Chondrocyte (in vitro differentiated cells): Measurements from ENCODE around the gene ATL2. TPM values are rescaled to one million over a fixed set of nuclear protein-coding genes. Genes with fewer than 3 reads are reported as not detected.

Experiments
- DNase-seq: peaks from one replicate; pipeline ENCODE4 v3.0.0; 2021; ENCODE audit warnings: mixed read lengths, low spot score
- H3K27ac Mint-ChIP-seq: one replicate; pipeline ENCODE4 v1.8.0; 2021; ENCODE audit warnings: mild to moderate bottlenecking, moderate library complexity, mixed read lengths; ENCODE audit not compliant: unreplicated experiment
- H3K27me3 Mint-ChIP-seq: 2 replicates; pipeline ENCODE4 v1.8.0; 2021; ENCODE audit warnings: low read depth, mixed read lengths
- H3K36me3 Mint-ChIP-seq: 2 replicates; pipeline ENCODE4 v1.8.0; 2021; ENCODE audit warnings: low read depth, mixed read lengths
- H3K4me1 Mint-ChIP-seq: 2 replicates; pipeline ENCODE4 v1.8.0; 2021; ENCODE audit warnings: low read depth, mild to moderate bottlenecking, mixed read lengths
- H3K4me3 Mint-ChIP-seq: one replicate; pipeline ENCODE4 v1.8.0; 2021; ENCODE audit warnings: mild to moderate bottlenecking, moderate library complexity, mixed read lengths; ENCODE audit not compliant: unreplicated experiment
- H3K9me3 Mint-ChIP-seq: 2 replicates; pipeline ENCODE4 v1.8.0; 2021; ENCODE audit warnings: low read depth, mixed read lengths
- CTCF ChIP-seq: fragments of 200-600 bp; sonication (generic); IDR thresholded peaks from 2 replicates; pipeline ENCODE4 v1.5.0; 2021; ENCODE audit warnings: antibody characterized with exemption, mild to moderate bottlenecking, moderate library complexity
- total RNA-seq: library from RNA; stranded (reverse); gene quantifications from 3 replicates; pipeline ENCODE4 v1.2.1, GENCODE V29; 2021

ATL2 gene
- total RNA-seq, 1 donor from 2014 or later: 34.1 TPM

- no peak overlapping the region for H3K4me3 Mint-ChIP-seq
- no peak for TF ChIP-seq CTCF
Measured at GRCh38 chr2:38370664-38371063, 6.4 kb downstream of the ATL2 start.

GRCh38 chr2:38362232-38362631, 14.8 kb downstream of the ATL2 start:
- H3K36me3 Mint-ChIP-seq: no peaks in the 10 kb centered on the region
- no peak for TF ChIP-seq CTCF
- H3K27me3 Mint-ChIP-seq: no peaks in the 10 kb centered on the region
- no peak overlapping the region for H3K27ac Mint-ChIP-seq
- H3K9me3 Mint-ChIP-seq: no peaks in the 10 kb centered on the region
- peaks cover 32% of the 10 kb centered on the region for H3K4me1 Mint-ChIP-seq
- H3K4me3 Mint-ChIP-seq: no peak overlapping the region
- DNase-seq: no peak

More at GRCh38 chr2:38370664-38371063, 6.4 kb downstream of the ATL2 start:
- no peaks in the 10 kb centered on the region for H3K9me3 Mint-ChIP-seq
- peaks cover 23% of the 10 kb centered on the region for H3K4me1 Mint-ChIP-seq
- H3K36me3 Mint-ChIP-seq: no peaks in the 10 kb centered on the region
- H3K27ac Mint-ChIP-seq: no peak overlapping the region
- H3K27me3 Mint-ChIP-seq: no peaks in the 10 kb centered on the region
- DNase-seq: no peak

GRCh38 chr2:38360177-38360576, 16.9 kb downstream of the ATL2 start:
- no peak overlapping the region for H3K27ac Mint-ChIP-seq
- H3K36me3 Mint-ChIP-seq: no peaks in the 10 kb centered on the region
- no peak for TF ChIP-seq CTCF
- peaks cover 20% of the 10 kb centered on the region for H3K4me1 Mint-ChIP-seq
- no peak overlapping the region for H3K4me3 Mint-ChIP-seq
- no peaks in the 10 kb centered on the region for H3K9me3 Mint-ChIP-seq
- DNase-seq: no peak
- no peaks in the 10 kb centered on the region for H3K27me3 Mint-ChIP-seq

GRCh38 chr2:38353402-38353801, 23.7 kb downstream of the ATL2 start:
- no peak for DNase-seq
- no peaks in the 10 kb centered on the region for H3K9me3 Mint-ChIP-seq
- H3K27ac Mint-ChIP-seq: no peak overlapping the region
- H3K4me3 Mint-ChIP-seq: no peak overlapping the region
- peaks cover 4% of the 10 kb centered on the region for H3K36me3 Mint-ChIP-seq
- peaks cover 4% of the 10 kb centered on the region for H3K4me1 Mint-ChIP-seq
- H3K27me3 Mint-ChIP-seq: no peaks in the 10 kb centered on the region
- no peak for TF ChIP-seq CTCF

- H3K4me1 Mint-ChIP-seq: peaks cover 4% of the 10 kb centered on the region
- H3K27ac Mint-ChIP-seq: no peak overlapping the region
- no peak for TF ChIP-seq CTCF
- H3K27me3 Mint-ChIP-seq: no peaks in the 10 kb centered on the region
- no peaks in the 10 kb centered on the region for H3K9me3 Mint-ChIP-seq
- no peak for DNase-seq
- no peak overlapping the region for H3K4me3 Mint-ChIP-seq
- peaks cover 4% of the 10 kb centered on the region for H3K36me3 Mint-ChIP-seq
Measured at GRCh38 chr2:38352336-38352735, 24.7 kb downstream of the ATL2 start.
